Stromal cell of bone marrow (primary cell): ENCODE results near the gene DCTD.

ENCODE experiments used
- DNase-seq: peaks from one replicate; pipeline ENCODE4 v3.0.0-alpha.2; 2012; ENCODE audit warnings: low read depth

The DCTD gene

DNA sequence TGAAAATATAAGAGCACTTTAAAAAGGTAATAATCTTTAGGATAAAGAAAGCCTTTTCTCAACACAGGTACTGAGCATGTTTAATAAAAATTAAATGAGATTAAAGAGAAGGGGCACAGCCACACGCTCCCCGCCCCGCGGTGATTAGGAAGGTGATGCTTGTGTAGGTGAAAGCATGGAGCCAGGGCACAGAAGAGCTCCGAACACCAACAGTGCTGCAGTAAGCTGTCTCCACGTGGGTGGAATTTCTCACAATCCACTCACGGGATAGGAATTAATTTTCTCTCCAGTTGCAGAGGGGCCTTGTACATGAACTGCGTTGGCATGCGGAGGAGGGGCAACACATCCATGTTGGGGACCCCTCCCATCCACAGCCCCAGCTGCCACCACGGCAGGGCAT lies 27.0 kb downstream of the DCTD start:
- DNase-seq: no peak

DNA sequence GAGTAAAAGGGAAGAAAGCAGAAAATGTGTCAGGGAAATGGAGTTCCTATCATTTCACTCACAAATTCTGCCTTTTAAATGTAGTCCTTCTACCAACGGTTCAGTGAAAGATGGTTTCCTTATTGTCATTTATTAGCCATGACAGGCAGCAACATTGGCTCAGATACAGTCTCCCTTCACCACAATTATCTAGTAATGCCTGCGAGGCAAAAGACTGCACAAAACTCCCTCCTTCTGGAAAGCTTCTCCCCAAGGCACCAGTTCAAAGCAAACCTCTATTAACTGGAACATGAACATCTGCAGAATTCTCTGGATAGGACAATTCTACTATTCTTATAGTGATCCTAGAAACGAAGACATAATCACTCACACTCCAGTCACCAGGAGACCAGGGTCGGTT lies 28.3 kb downstream of the DCTD start:
- no peak for DNase-seq

GRCh38 chr4:182886768-182887167 lies 30.4 kb downstream of the DCTD start:
- no peak for DNase-seq

DNA sequence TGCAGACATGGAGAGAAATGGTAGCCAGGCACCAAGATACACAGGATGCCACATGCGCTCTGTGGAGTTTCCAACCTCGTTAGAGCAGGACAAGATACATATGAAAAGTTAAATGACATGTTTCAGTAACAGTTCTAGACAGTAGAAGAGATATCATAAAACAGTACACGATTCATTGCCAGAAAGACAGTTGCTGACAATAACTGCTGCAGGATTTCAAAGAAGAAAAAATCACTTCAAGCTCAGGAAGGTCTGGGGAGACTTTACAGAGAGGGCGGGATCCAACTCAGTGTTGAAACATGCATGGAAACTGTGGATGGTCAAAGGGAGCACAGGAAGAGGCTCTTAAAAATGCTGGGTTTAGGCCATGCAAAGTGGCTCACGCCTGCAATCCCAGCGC lies 31.0 kb downstream of the DCTD start:
- DNase-seq: no peak

- no peak for DNase-seq
These were observed 31.5 kb downstream of the DCTD start for GRCh38 chr4:182885738-182886077.

DNA sequence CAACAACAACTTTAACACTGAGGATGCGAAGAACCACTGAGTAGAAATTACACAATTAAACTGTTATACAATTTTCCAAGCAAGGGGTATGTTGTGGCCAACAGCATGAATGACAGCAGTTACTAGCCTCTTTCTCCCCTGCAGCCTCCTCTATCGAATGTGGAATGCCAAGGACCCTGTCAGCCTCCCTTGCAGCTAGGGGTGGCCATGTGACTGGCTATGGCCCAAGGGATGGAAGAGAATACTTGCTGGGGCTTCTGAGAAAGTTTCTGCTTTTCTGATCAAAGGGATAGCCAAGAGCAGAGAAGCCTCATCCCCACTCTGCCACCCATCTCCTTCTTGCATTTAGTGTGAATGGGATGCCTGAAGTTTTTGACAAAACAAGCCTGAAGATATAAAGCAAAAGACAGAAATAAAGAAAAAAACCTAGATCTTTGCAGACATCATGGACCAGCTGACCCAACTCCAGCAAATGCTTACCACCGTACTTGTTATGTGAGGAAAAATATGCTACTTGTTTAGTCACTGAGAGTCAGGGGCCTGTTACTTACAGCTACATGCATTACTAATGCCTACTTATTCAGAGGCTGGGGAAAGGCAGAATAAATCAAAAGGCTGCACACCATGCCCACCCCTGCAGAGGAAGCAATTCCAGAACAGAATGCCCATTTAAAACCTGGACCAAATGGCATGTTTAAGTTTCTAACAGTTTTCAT lies 32.0 kb downstream of the DCTD start:
- no peak for DNase-seq

- DNase-seq: no peak
These were observed 33.1 kb downstream of the DCTD start for GRCh38 chr4:182884040-182884439.

DNA sequence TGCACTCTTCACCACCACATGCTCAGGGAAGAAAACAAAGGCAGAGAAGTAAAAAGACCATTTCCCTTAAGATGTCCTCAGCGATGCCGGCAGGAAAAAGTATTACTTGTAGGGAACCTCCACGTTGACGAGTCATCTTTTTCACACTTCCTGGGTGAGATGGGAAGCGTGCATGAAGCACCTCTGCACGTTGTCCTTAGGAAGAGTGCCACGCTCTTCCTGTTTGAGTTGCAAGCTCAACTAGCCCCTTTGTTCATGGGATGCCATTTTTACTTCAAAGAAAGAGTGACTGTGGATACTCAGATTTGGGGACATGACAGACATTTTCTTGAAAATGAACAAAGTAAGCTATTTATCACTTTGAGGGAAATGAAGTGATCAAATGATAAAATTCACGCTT lies 33.8 kb downstream of the DCTD start:
- no peak for DNase-seq

GRCh38 chr4:182881914-182882313 lies 35.3 kb downstream of the DCTD start:
- no peak for DNase-seq

GRCh38 chr4:182880387-182881356 lies 36.5 kb downstream of the DCTD start:
- DNase-seq: no peak

- no peak for DNase-seq
These were observed 37.3 kb downstream of the DCTD start for GRCh38 chr4:182879913-182880312.

GRCh38 chr4:182878633-182879495 lies 38.3 kb downstream of the DCTD start:
- DNase-seq: no peak

DNA sequence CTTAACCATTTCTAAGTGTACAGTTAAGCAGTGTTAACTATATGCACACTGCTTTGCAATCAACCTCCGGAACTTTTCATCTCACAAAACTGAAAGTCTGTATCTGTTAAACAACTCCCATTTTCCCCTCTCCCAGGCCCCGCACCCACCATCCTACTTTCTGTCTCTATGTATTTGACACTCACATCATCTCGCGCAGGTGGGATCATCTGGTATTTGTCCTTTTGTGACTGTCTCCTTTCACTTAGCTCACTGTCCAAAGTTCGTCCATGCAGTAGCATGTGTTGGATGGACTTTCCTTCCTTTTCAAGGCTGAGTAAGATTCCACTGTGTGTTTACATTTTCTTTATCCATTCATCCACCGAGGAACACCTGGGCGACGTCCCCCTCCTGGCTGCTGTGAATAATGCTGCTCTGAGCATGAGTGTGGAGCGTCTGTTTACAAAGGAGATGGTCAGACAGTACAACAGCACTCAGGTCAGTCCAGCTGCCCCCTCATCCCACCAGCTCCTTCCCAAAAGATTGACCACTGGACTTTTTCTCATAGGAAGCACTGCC lies 39.8 kb downstream of the DCTD start:
- DNase-seq: no peak

GRCh38 chr4:182876427-182876826 lies 40.8 kb downstream of the DCTD start:
- no peak for DNase-seq

DNA sequence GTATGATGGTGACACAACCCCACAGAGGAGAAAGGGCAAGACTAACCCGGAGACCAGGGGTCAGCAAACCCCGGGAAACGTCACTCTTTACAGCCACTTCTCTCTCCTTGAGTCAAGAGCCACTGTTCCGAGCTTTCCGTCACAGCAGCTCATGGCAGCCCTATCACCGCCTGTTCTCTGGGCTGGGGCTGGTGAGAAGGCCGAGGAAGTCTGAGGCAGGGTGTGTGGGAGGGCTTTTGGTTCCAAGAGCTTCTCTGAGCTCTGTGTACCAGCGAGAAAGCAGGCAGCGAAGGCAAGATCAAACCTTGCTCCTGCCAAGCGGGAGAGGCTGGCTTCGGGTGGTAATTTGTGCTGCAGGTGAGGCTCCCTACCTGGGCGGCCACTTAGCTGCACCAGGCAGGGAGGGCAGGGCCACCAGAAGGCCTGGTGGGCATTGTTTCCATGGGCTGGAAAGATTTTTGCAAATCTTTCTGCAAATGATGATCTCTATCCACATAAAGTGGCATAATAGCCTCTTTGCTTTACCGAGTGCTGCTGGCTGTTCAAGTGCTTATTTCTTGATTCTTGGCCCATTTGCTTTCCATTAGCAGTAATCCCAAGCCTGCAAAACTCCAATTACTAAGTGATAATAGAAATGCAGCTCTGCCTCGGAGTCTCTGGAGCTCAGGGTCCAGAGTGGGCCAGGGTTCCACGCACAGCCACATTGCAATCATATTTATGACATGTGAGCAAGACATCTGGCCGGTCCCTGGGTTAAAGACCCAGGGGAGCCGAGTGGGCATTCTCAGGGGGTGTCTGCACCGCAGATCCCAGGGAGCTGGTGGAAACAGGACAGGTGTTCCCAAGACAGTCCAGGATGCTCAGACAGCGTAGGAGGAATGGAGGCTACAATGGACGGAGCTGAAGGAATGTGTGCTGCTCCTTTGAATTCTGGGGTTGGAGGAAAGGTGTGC lies 41.5 kb downstream of the DCTD start:
- DNase-seq: no peak

GRCh38 chr4:182874797-182875345 lies 42.3 kb downstream of the DCTD start:
- DNase-seq: no peak

DNA sequence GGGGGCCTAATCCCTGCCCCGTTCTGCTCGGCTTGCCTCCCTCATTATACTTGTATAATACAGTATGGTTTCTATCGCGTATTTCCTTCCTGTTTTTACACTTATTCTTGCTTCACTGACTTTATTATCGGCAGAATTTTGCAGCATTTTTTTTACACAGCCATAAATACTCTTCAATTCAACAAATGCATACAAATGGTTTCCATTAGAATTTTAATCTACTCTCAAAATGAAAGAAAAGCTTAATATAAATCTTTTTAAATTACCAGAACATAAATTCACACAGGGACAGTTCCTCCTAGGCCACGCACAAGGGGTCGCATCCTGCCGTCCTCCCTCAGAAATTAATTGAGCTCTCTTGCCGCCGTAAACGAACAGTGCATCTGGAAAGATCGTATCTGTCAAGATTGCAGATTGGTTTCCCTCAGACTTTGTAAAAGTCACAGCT lies 42.9 kb downstream of the DCTD start:
- DNase-seq: no peak

DNA sequence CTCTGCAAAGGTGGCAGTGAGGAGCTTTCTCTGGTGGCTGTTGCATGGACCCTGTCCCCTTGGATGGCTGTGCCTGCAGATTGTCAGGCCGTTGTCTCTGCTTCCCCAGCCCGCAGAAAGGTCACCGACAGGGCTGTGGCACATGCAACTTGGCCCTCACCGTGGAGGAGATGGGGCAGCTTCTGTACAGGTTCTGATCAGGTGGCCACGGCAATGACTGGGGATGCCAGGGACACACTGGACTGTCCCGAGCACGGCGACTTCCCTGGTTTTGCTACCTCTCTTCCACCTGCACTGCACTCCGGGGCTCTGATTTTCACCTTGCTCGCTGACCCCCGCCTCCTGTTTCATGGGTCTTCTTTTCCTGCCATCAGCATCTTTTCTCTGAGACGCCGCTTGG lies 43.5 kb downstream of the DCTD start:
- no peak for DNase-seq

DNA sequence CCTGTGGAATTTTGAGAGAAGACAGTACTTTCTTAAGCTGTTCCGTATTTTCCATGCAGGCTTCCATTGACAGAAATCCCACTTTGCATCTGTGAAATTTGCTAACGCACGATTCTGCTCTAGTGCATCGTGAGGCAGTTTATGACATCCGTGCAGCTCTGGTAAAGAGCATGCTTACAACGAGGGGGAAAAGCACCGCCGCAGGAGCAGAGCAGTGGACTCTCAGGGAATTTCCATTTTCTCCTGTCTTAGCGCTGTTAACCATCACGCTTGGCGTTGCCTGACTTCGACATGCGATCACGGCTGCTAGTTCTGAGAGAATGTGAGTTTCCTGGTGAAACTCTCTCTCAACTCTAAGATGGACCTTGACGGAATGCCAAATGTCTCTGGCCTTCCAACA lies 43.9 kb downstream of the DCTD start:
- DNase-seq: no peak

- no peak for DNase-seq
These were observed 44.3 kb downstream of the DCTD start for GRCh38 chr4:182872886-182873285.

DNA sequence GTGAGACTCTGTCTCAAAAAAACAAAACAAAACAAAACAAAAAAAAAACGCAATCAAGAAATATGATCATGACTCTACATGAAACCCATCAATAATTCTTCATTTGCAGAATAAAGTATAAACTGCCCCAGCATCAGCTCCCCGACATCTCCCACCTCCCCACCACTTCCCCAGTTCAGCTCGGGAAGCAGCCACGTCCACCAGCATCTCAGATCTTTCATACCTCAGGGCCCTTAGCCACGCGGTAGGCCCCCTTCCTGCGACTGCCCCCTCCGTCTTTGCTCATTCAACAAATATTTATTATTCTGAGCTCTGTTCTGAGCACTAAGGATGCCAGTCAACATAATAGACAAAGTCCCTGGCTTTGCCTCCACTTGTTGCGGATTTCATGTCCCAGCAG lies 45.6 kb downstream of the DCTD start:
- no peak for DNase-seq
